Esophagus squamous epithelium (tissue), 5 donors: ENCODE data around the gene FAM222B. TPM values are rescaled to one million over a fixed set of nuclear protein-coding genes. Genes with fewer than 3 reads are reported as not detected.
"Not testable (repeated sequence)": the region's sequence is repeated elsewhere in the genome, so short reads cannot be mapped to it uniquely, and the experiment has no call there.

ENCODE experiments used
- DNase-seq: peaks from one replicate; lab custom pipeline; 2025; lab: John Stamatoyannopoulos, UW
- H3K27ac ChIP-seq, 4 donors: fragments of 200-600 bp; sonication (generic); one replicate each; pipeline ENCODE4 v1.5.1; 2016 to 2019; ENCODE audit warnings: mild to moderate bottlenecking in 1 of 4
- H3K27me3 ChIP-seq, 4 donors: fragments of 200-600 bp; sonication (generic); 1 replicate in 3 of 4; 2 replicates in 1 of 4; pipeline versions ENCODE4 v1.5.1 to v1.6.0; 2017 to 2021; ENCODE audit warnings: antibody characterized with exemption in 1 of 4
- H3K36me3 ChIP-seq, 3 donors: fragments of 200-600 bp; sonication (generic); one replicate each; pipeline ENCODE4 v1.5.1; 2016 to 2019
- H3K4me1 ChIP-seq, 3 donors: fragments of 200-600 bp; sonication (generic); one replicate each; pipeline ENCODE4 v1.5.1; 2017 to 2019
- H3K4me3 ChIP-seq, 4 donors: fragments of 200-600 bp; sonication (generic); 1 replicate in 3 of 4; 2 replicates in 1 of 4; pipeline ENCODE4 v1.5.1; 2016 to 2019; ENCODE audit warnings: mild to moderate bottlenecking in 2 of 4, moderate library complexity in 1 of 4
- H3K9me3 ChIP-seq, 3 donors: fragments of 200-600 bp; sonication (generic); one replicate each; pipeline ENCODE4 v1.5.1; 2016 to 2019
- CTCF ChIP-seq, 6 experiments: fragments of 450-650 bp in 4 of 6; fragments of 200-600 bp in 2 of 6; sonication (generic) in 2 of 6; IDR thresholded peaks; one replicate each; pipeline ENCODE4 v1.5.1; 2016 to 2019; ENCODE audit warnings: antibody characterized with exemption in 6 of 6, mild to moderate bottlenecking in 4 of 6, moderate library complexity in 4 of 6
- POLR2A ChIP-seq, 4 donors: fragments of 450-650 bp; IDR thresholded peaks; one replicate each; pipeline ENCODE4 v1.6.1; 2017; ENCODE audit warnings: antibody characterized with exemption in 4 of 4, mild to moderate bottlenecking in 4 of 4, moderate library complexity in 3 of 4
- WGBS, 2 donors: methylation state at CpG; one replicate each; pipeline ENCODE4 v1.1.5; 2018; 5-methylcytosine and 5-hydroxymethylcytosine counted together
- intact Hi-C: fragments of 100-400 bp; cut with DNase I; formaldehyde crosslinking; loops from one replicate; pipeline ENCODE4 v1.15.0; 2022
- total RNA-seq, 4 donors: library from RNA; depleted of rRNA; stranded (reverse); fragments of >200 nt; gene quantifications; one replicate each; pipeline ENCODE4 v1.1.0, GENCODE V29; 2016
- donor health status: DM: yes; HTN: yes; CAD: no.

The FAM222B gene
- total RNA-seq, 4 donors from 2014 or later = 8.0 to 16.4 (median 11.2) TPM

DNA sequence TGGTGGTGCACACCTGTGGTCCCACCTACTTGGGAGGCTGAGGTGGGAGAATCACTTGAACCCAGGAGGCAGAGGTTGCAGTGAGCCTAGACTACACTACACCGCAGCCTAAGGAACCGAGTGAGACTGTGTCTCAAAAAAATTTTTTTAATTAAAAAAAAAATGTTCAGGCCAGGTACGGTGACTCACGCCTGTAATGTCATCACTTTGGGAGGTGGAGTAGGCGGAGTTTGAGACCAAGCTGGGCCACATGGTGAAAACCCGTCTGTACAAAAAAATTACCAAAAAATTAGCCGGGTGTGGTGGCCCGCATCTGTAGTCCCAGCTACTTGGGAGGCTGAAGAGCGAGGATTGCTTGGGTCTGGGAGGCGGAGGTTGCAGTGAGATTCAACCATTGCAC, 3.6 kb upstream of the FAM222B start:
- Histone ChIP-seq H3K36me3 (no peaks in the 10 kb centered on the region), H3K27ac (no peak overlapping the region), H3K27me3 (no peaks in the 10 kb centered on the region), H3K9me3 (no peaks in the 10 kb centered on the region), H3K4me3 (no peak overlapping the region), H3K4me1 (peaks cover 4 to 17% (median 6%) of the 10 kb centered on the region in 3 donors)
- TF ChIP-seq CTCF (IDR thresholded peaks at IDR 0.05) = no peak
- no peak for TF ChIP-seq POLR2A (IDR thresholded peaks at IDR 0.05)
- 65 to 79% methylated on average over 9 to 10 of the region's 10 CpGs for WGBS, 2 donors
- no peak for DNase-seq
- intact Hi-C loops = loop anchor here (10.0 kb wide), 1 partner anchor 81 kb away; no protein-coding TSS in a partner anchor

- peaks cover 5 to 31% (median 6%) of the 10 kb centered on the region in 3 donors for H3K4me1 ChIP-seq
- DNase-seq = no peak
- no peaks in the 10 kb centered on the region for H3K36me3 ChIP-seq
- TF ChIP-seq POLR2A (IDR thresholded peaks at IDR 0.05) (no peak), CTCF (IDR thresholded peaks at IDR 0.05) (no peak)
- intact Hi-C loops = loop anchor here (10.0 kb wide), 1 partner anchor 79 kb away; no protein-coding TSS in a partner anchor
- WGBS, 2 donors = 88 to 94% methylated on average over 6 of the region's 6 CpGs
- H3K27me3 ChIP-seq = no peaks in the 10 kb centered on the region
- no peaks in the 10 kb centered on the region for H3K9me3 ChIP-seq
- H3K27ac ChIP-seq = no peak overlapping the region
- no peak overlapping the region for H3K4me3 ChIP-seq
Measured at GRCh38 chr17:28843816-28844148, 1.2 kb upstream of the FAM222B start.

- intact Hi-C loops = loop anchor here (10.0 kb wide), 1 partner anchor 77 kb away; no protein-coding TSS in a partner anchor
Measured at GRCh38 chr17:28841901-28842281, 699 bp downstream of the FAM222B start.

GRCh38 chr17:28839221-28839620, 3.4 kb downstream of the FAM222B start:
- H3K36me3 ChIP-seq = peaks cover 0 to 2% (median 0%) of the 10 kb centered on the region in 3 donors
- intact Hi-C loops = no loop called here

More at GRCh38 chr17:28841901-28842281, 699 bp downstream of the FAM222B start:
- Histone ChIP-seq H3K36me3 (no peaks in the 10 kb centered on the region), H3K4me3 (peak overlapping the region; percentile 71 to 85 (median 78)), H3K4me1 (peaks cover 5 to 31% (median 6%) of the 10 kb centered on the region in 3 donors), H3K9me3 (no peaks in the 10 kb centered on the region), H3K27me3 (no peaks in the 10 kb centered on the region), H3K27ac (peak overlapping the region; percentile 73 to 88 (median 80))
- TF ChIP-seq CTCF (IDR thresholded peaks at IDR 0.05) (no peak), POLR2A (IDR thresholded peaks at IDR 0.05) (no peak)
- no peak for DNase-seq
- WGBS, 2 donors = 2 to 3% methylated on average over 6 of the region's 6 CpGs

GRCh38 chr17:28836541-28836940, 6.0 kb downstream of the FAM222B start:
- H3K27ac ChIP-seq, H3K9me3 ChIP-seq, DNase-seq, H3K36me3 ChIP-seq, intact Hi-C loops, H3K27me3 ChIP-seq, H3K4me3 ChIP-seq: not testable (repeated sequence)
- H3K4me1 ChIP-seq = peaks cover 1 to 17% (median 5%) of the 10 kb centered on the region in 3 donors
- WGBS, 2 donors = 93 to 97% methylated on average over 5 to 10 of the region's 10 CpGs

More at GRCh38 chr17:28839221-28839620, 3.4 kb downstream of the FAM222B start:
- WGBS, 2 donors = 82 to 100% methylated on average over 2 of the region's 2 CpGs
- H3K4me1 ChIP-seq = peaks cover 5 to 31% (median 6%) of the 10 kb centered on the region in 3 donors
- TF ChIP-seq POLR2A (IDR thresholded peaks at IDR 0.05) = no peak
- no peak for TF ChIP-seq CTCF (IDR thresholded peaks at IDR 0.05)
- no peaks in the 10 kb centered on the region for H3K9me3 ChIP-seq
- no peak overlapping the region for H3K4me3 ChIP-seq
- no peak for DNase-seq
- no peak overlapping the region for H3K27ac ChIP-seq
- no peaks in the 10 kb centered on the region for H3K27me3 ChIP-seq
